Muscle of leg (tissue), 11 donors: ENCODE results near the gene ATXN1. TPM values are rescaled to one million over a fixed set of nuclear protein-coding genes. Genes with fewer than 3 reads are reported as not detected.

ENCODE experiments used
- DNase-seq: peaks from one replicate; pipeline ENCODE4 v3.0.0; 2013
- H3K27ac ChIP-seq: one replicate; pipeline ENCODE4 v1.5.1; 2013; ENCODE audit warnings: mild to moderate bottlenecking, low read length, control low read depth
- H3K27me3 ChIP-seq: one replicate; pipeline ENCODE4 v1.6.1; 2013; ENCODE audit warnings: low read length; ENCODE audit not compliant: control insufficient read depth, insufficient read depth
- H3K36me3 ChIP-seq: one replicate; pipeline ENCODE4 v1.6.1; 2013; ENCODE audit warnings: low read length; ENCODE audit not compliant: control insufficient read depth, insufficient read depth
- H3K4me1 ChIP-seq: one replicate; pipeline ENCODE4 v1.6.1; 2013; ENCODE audit warnings: low read length; ENCODE audit not compliant: control insufficient read depth, insufficient read depth
- H3K4me3 ChIP-seq: one replicate; pipeline ENCODE4 v1.5.1; 2013; ENCODE audit warnings: low read length, control low read depth
- H3K9me3 ChIP-seq: replicated peaks from 2 replicates; pipeline ENCODE4 v1.6.1; 2013; ENCODE audit warnings: low read depth, low read length; ENCODE audit not compliant: control insufficient read depth
- WGBS: methylation state at CpG from one replicate; pipeline ENCODE4 v1.1.5; 2013; ENCODE audit warnings: missing lambda C conversion rate; ENCODE audit not compliant: insufficient coverage; 5-methylcytosine and 5-hydroxymethylcytosine counted together
- polyA plus RNA-seq, 8 donors: library from polyadenylated mRNA; unstranded; fragments of 120-200 nt; gene quantifications; one replicate each; pipeline versions ENCODE4 v1.2.1 to v1.2.3, GENCODE V29; 2013; ENCODE audit warnings: inconsistent platforms in 1 of 8, low replicate concordance in 1 of 8; ENCODE audit not compliant: insufficient read length in 8 of 8, insufficient read depth in 1 of 8
- total RNA-seq: library from RNA; stranded (reverse); fragments of 120-200 nt; gene quantifications from one replicate; pipeline ENCODE4 v1.2.4, GENCODE V29; 2013

ATXN1 gene
- total and polyA plus RNA-seq, 9 donors: 10.2 to 19.9 (median 12.9) TPM

DNA sequence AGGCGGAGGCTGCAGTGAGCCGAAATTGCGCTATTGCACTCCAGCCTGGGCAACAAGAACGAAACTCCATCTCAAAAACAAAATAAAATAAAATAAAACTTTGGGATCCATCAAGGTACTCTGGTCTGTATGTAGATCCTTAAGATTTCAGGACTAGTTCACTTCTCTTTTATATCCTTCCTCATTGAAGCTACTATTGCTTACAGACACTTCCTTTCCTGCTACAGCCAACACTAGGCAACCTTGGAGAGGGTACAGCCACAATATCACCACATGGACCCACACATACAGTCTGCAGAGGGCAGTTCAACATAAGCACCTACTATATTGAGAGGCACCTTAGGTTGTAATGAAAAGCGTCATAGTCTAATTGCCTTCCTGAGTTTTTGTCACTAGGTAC, 113.3 kb downstream of the ATXN1 start:
- WGBS: no CpG with 5 or more reads among the region's 5 CpGs
- Histone ChIP-seq H3K4me1 (peaks cover under 1% of the 10 kb centered on the region), H3K27me3 (no peaks in the 10 kb centered on the region), H3K9me3 (no peaks in the 10 kb centered on the region), H3K4me3 (no peak overlapping the region), H3K36me3 (peaks cover 5% of the 10 kb centered on the region), H3K27ac (no peak overlapping the region)
- DNase-seq: no peak

DNA sequence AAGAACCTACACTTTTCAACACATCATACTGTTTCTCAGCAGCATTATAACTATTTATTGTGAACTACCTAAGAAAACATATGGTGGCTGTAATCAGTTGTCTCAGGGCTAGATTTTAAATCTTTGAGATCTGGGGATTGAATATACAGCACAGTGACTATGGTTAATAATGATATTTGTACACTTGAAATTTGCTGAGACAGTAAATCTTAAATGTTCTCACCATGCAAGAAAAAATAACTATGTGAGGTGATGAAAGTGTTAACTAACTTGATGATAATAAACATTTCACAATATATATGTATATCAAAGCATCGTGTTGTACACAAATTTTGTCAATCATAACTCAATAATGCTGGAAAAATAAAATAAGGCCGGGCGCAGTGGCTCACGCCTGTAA, 113.8 kb downstream of the ATXN1 start:
- Histone ChIP-seq H3K9me3 (no peaks in the 10 kb centered on the region), H3K27me3 (no peaks in the 10 kb centered on the region), H3K36me3 (peaks cover 5% of the 10 kb centered on the region), H3K4me3 (no peak overlapping the region), H3K27ac (no peak overlapping the region), H3K4me1 (no peaks in the 10 kb centered on the region)
- 87% methylated on average over 3 of the region's 4 CpGs for WGBS
- no peak for DNase-seq

DNA sequence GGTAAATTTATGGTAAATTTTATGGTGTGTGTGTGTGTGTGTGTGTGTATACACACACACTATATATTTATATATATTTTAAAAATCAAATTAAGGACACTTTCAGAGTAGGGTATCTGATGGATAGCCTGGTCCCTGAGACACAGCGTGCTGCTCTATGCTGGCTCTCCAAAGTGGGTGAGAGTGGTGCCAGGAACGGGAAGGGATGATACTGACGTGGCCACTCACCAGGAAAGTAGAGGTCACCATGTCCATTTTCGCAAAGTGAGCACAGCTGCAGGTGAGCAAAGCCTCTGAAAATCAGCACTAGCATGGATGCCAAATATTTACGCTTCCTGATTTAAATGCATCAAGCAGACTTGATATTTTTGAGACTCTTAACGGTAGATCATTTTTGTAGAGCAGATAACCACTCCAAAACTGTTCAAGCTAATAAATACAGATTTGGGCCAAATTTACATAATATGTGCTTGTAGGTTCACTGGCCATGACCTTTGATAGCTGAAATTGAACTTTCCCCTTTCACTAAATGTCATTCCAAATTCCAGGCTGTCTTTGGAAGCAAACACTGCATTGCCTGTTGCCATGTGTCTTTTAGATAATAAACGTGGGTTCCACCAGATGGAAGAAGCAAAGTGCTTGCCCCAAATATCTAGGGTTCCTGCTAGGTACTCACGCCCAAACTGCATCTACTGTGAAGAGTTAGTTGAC, 116.6 kb downstream of the ATXN1 start:
- Histone ChIP-seq H3K4me3 (no peak overlapping the region), H3K27ac (no peak overlapping the region), H3K4me1 (no peaks in the 10 kb centered on the region), H3K36me3 (peaks cover 5% of the 10 kb centered on the region), H3K9me3 (peaks cover 2% of the 10 kb centered on the region), H3K27me3 (no peaks in the 10 kb centered on the region)
- no peak for DNase-seq
- 90% methylated on average over 6 of the region's 8 CpGs for WGBS

DNA sequence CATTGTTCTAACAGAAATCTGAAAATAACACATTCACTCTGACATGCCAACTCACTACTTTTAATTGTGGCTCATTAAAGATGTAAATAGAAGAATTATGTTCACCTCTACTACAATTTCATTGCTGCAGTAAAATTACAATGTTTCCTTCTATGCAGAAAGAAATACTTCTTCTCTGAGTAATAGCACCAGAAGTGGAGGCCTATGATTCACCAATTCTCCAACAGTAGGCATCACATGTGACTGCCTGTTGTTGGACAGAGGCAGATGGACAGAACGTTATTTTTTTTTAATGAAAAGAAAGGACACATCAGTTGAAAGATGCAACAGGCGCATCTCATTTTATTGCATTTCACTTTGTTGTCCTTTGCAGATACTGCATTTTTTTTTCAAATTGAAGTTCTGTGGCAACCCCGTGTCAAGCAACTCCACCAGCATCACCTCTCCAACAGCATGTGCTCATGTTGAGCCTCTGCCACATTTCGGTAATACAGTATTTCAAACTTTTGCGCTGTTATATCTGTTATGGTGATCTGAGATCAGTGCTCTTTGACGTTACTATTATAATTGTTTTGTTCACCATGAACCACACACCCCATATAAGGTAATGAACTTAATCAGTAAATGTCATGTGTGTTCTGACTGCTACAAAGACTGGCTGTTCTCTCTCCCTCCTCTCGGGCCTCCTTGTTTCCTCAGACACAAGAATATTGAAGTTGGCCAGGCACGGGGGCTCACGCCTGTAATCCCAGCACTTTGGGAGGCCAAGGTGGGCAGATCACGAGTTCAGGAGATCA, 121.4 kb downstream of the ATXN1 start:
- Histone ChIP-seq H3K9me3 (peaks cover 2% of the 10 kb centered on the region), H3K36me3 (peaks cover 3% of the 10 kb centered on the region), H3K27me3 (no peaks in the 10 kb centered on the region), H3K4me3 (no peak overlapping the region), H3K27ac (no peak overlapping the region), H3K4me1 (no peaks in the 10 kb centered on the region)
- no peak for DNase-seq
- 89% methylated on average over 6 of the region's 10 CpGs for WGBS

DNA sequence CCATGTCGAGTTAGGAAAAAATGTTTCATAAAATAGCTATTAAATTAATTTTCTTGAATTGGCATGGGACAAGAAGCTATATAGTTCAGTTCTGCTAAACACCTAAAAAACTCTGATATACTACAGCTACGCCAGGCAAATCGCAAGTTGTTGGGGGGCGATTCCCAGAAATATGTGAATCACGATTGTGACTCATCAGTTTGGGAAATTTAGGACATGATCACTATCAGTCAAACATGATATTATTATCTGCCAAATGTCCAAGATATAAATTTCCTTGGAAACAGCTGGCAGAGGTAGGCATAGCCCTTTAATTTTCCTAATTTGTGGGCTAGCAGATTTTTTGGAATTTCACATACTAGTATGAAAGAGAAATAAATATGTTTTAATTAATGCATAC, 123.6 kb downstream of the ATXN1 start:
- Histone ChIP-seq H3K9me3 (peaks cover 2% of the 10 kb centered on the region), H3K36me3 (no peaks in the 10 kb centered on the region), H3K4me1 (no peaks in the 10 kb centered on the region), H3K27me3 (no peaks in the 10 kb centered on the region), H3K4me3 (no peak overlapping the region), H3K27ac (no peak overlapping the region)
- no peak for DNase-seq
- WGBS: no CpG with 5 or more reads among the region's 5 CpGs

DNA sequence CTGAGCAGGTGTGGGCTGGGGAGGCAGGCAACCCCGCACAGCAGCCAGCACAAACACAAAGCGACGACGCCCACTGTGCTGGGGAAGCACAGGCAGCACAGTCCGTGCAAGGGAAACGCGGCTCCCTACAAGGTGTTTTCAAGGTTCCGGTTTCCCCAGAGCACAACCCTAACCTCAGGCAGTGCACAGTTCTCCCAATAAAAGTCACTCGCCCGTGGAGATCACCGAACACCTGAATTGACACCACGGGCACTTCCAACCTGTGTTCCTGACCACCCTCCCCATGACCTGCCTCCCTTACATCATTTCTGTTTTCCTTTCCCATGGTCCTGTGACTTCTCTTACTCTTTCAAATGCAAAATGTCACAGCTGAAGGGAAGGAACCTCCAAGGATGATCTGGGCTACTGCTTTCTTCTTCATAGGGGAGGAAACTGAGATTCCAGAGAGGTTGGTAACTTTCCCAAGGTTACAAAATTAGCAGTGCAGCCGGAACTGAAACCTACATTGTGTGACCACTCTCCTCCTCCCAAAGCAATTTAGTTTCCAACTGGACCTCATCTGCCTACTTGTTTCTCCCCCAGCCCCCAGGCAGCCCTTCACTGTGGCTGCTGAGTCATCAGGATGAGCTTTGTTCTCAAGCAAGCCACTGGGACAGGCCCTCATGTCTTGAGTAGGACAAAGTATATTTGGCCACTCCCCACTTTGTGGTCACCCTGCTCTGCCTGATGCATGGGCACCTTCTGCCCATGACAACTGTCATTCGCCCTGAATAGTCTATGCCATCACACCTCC, 125.3 kb downstream of the ATXN1 start:
- no peaks in the 10 kb centered on the region for H3K27me3 ChIP-seq
- H3K27ac ChIP-seq: no peak overlapping the region
- H3K4me1 ChIP-seq: no peaks in the 10 kb centered on the region
- no peaks in the 10 kb centered on the region for H3K9me3 ChIP-seq
- DNase-seq: peak; percentile 33
- 71% methylated on average over 12 of the region's 14 CpGs for WGBS
- H3K36me3 ChIP-seq: peaks cover 3% of the 10 kb centered on the region
- H3K4me3 ChIP-seq: no peak overlapping the region

DNA sequence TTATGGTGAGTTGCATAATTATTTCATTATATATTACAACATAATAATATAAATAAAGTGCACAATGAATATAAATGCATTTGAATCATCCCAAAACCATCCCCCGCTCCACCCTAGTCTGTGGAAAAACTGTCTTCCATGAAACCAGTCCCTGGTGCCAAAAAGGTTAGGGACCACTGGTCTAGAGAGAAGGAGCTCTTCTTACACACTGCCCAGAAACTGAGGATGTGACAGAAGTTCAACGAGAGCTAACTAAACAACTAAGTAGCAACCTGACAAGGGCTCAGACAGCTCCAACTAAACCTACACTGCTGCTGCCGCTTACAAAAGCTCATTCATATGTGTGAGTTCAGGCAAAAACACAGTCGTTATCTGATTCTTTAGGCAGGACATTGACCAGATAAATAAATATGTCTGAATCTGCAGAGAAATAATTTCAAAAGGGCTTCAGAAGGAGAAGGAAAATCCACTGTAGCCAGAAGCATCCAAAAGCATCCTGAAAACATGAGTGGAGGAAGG, 125.9 kb downstream of the ATXN1 start:
- no CpG with 5 or more reads among the region's 4 CpGs for WGBS
- H3K4me3 ChIP-seq: no peak overlapping the region
- H3K36me3 ChIP-seq: peaks cover 3% of the 10 kb centered on the region
- H3K4me1 ChIP-seq: no peaks in the 10 kb centered on the region
- DNase-seq: no peak
- no peaks in the 10 kb centered on the region for H3K27me3 ChIP-seq
- H3K27ac ChIP-seq: no peak overlapping the region
- H3K9me3 ChIP-seq: no peaks in the 10 kb centered on the region

DNA sequence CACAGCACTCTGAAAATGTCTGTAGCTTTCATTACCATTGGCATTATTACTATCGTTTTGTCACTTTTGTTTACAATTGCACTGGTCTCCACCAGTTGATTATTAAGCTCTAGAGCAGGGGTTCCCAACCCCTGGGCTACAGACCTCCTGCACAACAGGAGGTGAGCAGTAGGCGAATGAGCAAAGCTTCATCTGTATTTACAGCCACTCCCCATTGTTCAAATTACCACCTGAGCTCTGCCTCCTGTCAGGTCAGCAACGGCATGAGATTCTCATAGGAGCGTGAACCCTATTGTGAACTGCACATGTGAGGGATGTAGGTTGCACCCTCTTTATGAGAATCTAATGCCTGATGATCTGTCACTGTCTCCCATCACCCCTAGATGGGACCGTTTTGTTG, 126.4 kb downstream of the ATXN1 start:
- H3K4me1 ChIP-seq: no peaks in the 10 kb centered on the region
- DNase-seq: no peak
- H3K9me3 ChIP-seq: no peaks in the 10 kb centered on the region
- no peaks in the 10 kb centered on the region for H3K27me3 ChIP-seq
- WGBS: 87% methylated on average over 3 of the region's 5 CpGs
- peaks cover 3% of the 10 kb centered on the region for H3K36me3 ChIP-seq
- no peak overlapping the region for H3K27ac ChIP-seq
- no peak overlapping the region for H3K4me3 ChIP-seq

DNA sequence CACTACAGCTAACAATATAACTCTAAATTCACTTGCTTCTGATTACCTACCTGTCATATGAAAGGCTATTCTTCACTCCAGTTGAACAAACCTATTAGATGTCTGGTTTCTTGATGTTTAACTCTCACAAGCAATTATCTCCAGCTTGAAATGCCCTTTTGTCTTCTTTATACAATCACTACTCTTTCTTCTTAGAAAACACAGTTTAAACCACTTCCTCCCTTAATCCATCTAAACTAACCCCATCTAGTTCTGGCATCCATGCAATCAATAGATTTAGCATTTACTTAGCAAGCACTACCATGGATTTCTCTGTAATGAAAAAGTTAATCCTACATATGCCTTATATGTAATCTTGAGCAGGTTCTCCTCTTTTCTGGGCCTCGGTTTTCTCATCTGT, 127.3 kb downstream of the ATXN1 start:
- WGBS: no CpG with 5 or more reads among the region's 1 CpG

DNA sequence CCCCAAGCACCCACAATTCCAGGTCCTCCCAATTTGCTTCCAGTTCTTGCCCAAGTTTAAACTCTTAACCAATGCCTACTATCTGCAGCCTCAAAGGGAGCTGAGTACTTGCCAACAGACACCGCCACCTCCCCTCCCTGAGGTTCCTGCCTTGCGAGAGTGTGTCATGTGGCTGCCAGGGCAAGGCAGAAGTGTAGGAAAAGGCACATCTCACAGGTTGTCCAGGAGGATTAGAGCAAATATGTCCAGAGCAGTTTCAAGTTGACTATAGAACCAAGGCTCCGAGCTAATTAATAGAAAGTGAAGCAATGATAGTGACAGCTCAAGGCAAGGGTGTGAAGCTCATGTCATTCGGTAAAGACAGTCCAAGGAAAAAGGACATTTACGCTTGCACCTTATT, 127.8 kb downstream of the ATXN1 start:
- Histone ChIP-seq H3K4me3 (no peak overlapping the region), H3K27ac (no peak overlapping the region), H3K9me3 (no peaks in the 10 kb centered on the region), H3K4me1 (no peaks in the 10 kb centered on the region), H3K27me3 (no peaks in the 10 kb centered on the region), H3K36me3 (peaks cover 3% of the 10 kb centered on the region)
- WGBS: 100% methylated on average over 1 of the region's 5 CpGs
- DNase-seq: no peak

More for the DNA sequence above, 127.3 kb downstream of the ATXN1 start:
- Histone ChIP-seq H3K36me3 (peaks cover 3% of the 10 kb centered on the region), H3K27ac (no peak overlapping the region), H3K27me3 (no peaks in the 10 kb centered on the region), H3K9me3 (no peaks in the 10 kb centered on the region), H3K4me1 (no peaks in the 10 kb centered on the region), H3K4me3 (no peak overlapping the region)
- no peak for DNase-seq
